Lung (tissue), 12 donors: Measurements from ENCODE around the gene PCF11. TPM values are rescaled to one million over a fixed set of nuclear protein-coding genes. Genes with fewer than 3 reads are reported as not detected.

Source experiments
- ATAC-seq: fragments of 200-7000 bp; cut with Tn5 transposase; one replicate; pipeline ENCODE4 v1.9.1; 2020; ENCODE audit warnings: moderate number of reproducible peaks; ENCODE audit not compliant: insufficient read depth, low FRiP score
- DNase-seq, 3 donors: peaks; one replicate each; pipeline ENCODE4 v3.0.0-alpha.2; 2013 to 2017
- H3K27ac ChIP-seq, 2 donors: one replicate each; pipeline ENCODE4 v1.5.1; 2013; ENCODE audit warnings: mild to moderate bottlenecking in 2 of 2, moderate library complexity in 2 of 2, control low read depth in 1 of 2, inconsistent platforms in 1 of 2, low read depth in 1 of 2, low read length in 1 of 2
- H3K27me3 ChIP-seq, 3 donors: one replicate each; pipeline ENCODE4 v1.5.1; 2013; ENCODE audit warnings: low read length in 2 of 3; ENCODE audit not compliant: control insufficient read depth in 3 of 3, insufficient read depth in 3 of 3
- H3K36me3 ChIP-seq, 4 donors: one replicate each; pipeline ENCODE4 v1.5.1; 2013; ENCODE audit warnings: low read length in 4 of 4, mild to moderate bottlenecking in 1 of 4, moderate library complexity in 1 of 4; ENCODE audit not compliant: control insufficient read depth in 4 of 4, insufficient read depth in 4 of 4
- H3K4me1 ChIP-seq, 5 donors: one replicate each; pipeline ENCODE4 v1.5.1; 2013; ENCODE audit warnings: low read length in 5 of 5, mild to moderate bottlenecking in 2 of 5, moderate library complexity in 1 of 5; ENCODE audit not compliant: control insufficient read depth in 5 of 5, insufficient read depth in 5 of 5
- H3K4me3 ChIP-seq: one replicate; pipeline ENCODE4 v1.5.1; 2013; ENCODE audit warnings: mild to moderate bottlenecking, control low read depth, moderate library complexity
- H3K9ac ChIP-seq, 2 donors: one replicate each; pipeline ENCODE4 v1.5.1; 2013; ENCODE audit warnings: low read length in 2 of 2, control low read depth in 1 of 2; ENCODE audit not compliant: insufficient read depth in 1 of 2
- H3K9me3 ChIP-seq, 4 donors: one replicate each; pipeline ENCODE4 v1.5.1; 2013; ENCODE audit warnings: low read length in 3 of 4, mild to moderate bottlenecking in 1 of 4, moderate library complexity in 1 of 4; ENCODE audit not compliant: control insufficient read depth in 4 of 4, insufficient read depth in 3 of 4
- CTCF ChIP-seq: IDR thresholded peaks from 2 replicates; pipeline ENCODE4 v1.5.1; 2012; ENCODE audit warnings: mild to moderate bottlenecking; ENCODE audit errors: control extremely low read depth, extremely low read depth
- WGBS, 2 donors: extraction: QIAGEN DNeasy Blood & Tissue Kit; methylation state at CpG; one replicate each; pipeline ENCODE4 v1.1.7; 2013; 5-methylcytosine and 5-hydroxymethylcytosine counted together
- polyA plus RNA-seq, 2 donors: library from polyadenylated mRNA; stranded (reverse); fragments of 200-250 nt; gene quantifications; one replicate each; pipeline ENCODE4 v1.2.1, GENCODE V29; 2013
- total RNA-seq, 2 donors: library from RNA; depleted of rRNA in 1 of 2; stranded (reverse); fragments of >200 nt in 1 of 2; gene quantifications; one replicate each; pipeline ENCODE4 v1.2.1, GENCODE V29; 2014 to 2021
- donor health status: control.
- donor health status: control.
- donor health status: Bipolar disorder and iron deficiency.
- donor health status: healthy.
- donor health status: DM: yes; HTN: yes; CAD: no.

The PCF11 gene
- total and polyA plus RNA-seq, 4 donors: 28.9 to 63.3 (median 45.0) TPM

DNA sequence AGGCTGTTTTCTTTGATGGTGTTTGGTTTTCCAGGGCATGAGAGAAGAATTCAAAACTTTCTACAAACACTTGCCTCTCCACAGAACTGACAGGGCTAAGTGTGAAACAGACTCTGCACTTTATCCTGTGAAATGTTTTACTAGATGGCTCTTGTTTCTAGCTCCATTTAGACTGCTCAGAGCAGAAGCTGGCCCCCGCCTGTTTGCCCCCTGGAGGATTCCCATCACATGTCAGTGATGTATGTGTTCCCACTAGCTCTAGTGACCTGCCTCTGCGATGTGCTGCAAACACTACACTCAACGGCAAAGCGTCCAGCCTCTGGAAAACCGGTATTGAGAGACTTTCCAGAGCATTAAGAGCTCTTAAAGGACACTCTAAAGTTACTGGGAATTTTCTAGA is 41.4 kb upstream of the PCF11 start:
- TF ChIP-seq CTCF: no peak
- Histone ChIP-seq H3K4me1 (peaks cover 0 to 16% (median 4%) of the 10 kb centered on the region in 5 donors), H3K36me3 (no peaks in the 10 kb centered on the region), H3K4me3 (no peak overlapping the region), H3K27me3 (no peaks in the 10 kb centered on the region), H3K9me3 (no peaks in the 10 kb centered on the region), H3K9ac (no peak overlapping the region), H3K27ac (no peak overlapping the region)
- 55 to 76% methylated on average over 5 of the region's 5 CpGs for WGBS, 2 donors
- ATAC-seq (no peak), DNase-seq (peak; percentile 18 to 41 (median 20))

- Histone ChIP-seq H3K27ac (no peak overlapping the region), H3K4me3 (no peak overlapping the region), H3K9ac (no peak overlapping the region), H3K4me1 (peaks cover 0 to 16% (median 4%) of the 10 kb centered on the region in 5 donors), H3K36me3 (no peaks in the 10 kb centered on the region), H3K9me3 (no peaks in the 10 kb centered on the region), H3K27me3 (no peaks in the 10 kb centered on the region)
- 90 to 95% methylated on average over 3 of the region's 3 CpGs for WGBS, 2 donors
- DNase-seq (no peak), ATAC-seq (no peak)
- no peak for TF ChIP-seq CTCF
Observed at GRCh38 chr11:83116015-83116641, 40.8 kb upstream of the PCF11 start.

DNA sequence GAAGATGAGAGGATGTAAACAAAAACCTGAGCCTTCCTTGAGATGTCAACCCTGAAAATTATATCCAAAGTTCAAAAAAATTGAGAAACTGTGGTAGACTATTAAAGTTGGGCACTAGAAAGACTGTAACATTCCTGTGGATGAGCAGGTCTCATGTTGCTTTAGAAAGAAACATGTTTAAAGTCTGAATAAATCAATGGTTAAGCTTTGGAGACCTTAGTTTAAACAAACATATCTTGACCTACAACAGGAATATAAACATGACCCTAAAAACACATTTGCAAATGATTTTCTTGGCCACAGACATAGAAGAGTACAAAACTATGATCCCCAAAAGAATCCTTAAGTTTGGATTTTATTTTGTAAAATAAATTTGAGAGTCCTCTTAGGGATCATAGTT is 38.1 kb upstream of the PCF11 start:
- peak in 2 of 3 donors; percentile 27 to 31 for DNase-seq
- H3K36me3 ChIP-seq: no peaks in the 10 kb centered on the region
- no peak overlapping the region for H3K4me3 ChIP-seq
- H3K27ac ChIP-seq: no peak overlapping the region
- no peaks in the 10 kb centered on the region for H3K27me3 ChIP-seq
- peaks cover 0 to 16% (median 4%) of the 10 kb centered on the region in 5 donors for H3K4me1 ChIP-seq
- no peaks in the 10 kb centered on the region for H3K9me3 ChIP-seq
- ATAC-seq: no peak
- H3K9ac ChIP-seq: no peak overlapping the region
- no peak for TF ChIP-seq CTCF

DNA sequence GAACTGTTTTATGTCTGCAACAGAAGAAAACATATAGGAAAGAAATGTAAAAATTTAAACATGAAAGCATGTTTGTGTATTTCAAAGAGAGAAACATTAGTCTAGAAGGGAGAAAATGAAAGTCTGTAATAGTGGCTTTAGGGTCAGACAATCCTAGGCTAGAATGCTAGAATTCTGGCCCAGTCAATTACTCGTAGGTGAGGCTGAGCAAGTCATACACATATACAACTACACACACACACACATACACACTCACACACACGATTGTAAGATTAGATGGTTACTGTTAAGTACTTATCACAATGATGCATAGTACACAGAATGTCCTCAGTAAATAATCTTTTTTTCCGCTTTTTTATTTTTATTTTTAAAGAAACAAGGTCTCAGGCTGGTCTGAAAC is 37.7 kb upstream of the PCF11 start:
- no peak overlapping the region for H3K4me3 ChIP-seq
- H3K36me3 ChIP-seq: no peaks in the 10 kb centered on the region
- no peaks in the 10 kb centered on the region for H3K9me3 ChIP-seq
- H3K27me3 ChIP-seq: no peaks in the 10 kb centered on the region
- TF ChIP-seq CTCF: no peak
- H3K9ac ChIP-seq: no peak overlapping the region
- no peak overlapping the region for H3K27ac ChIP-seq
- no peak for ATAC-seq
- WGBS, 2 donors: 77 to 86% methylated on average over 3 of the region's 3 CpGs
- peak in 1 of 3 donors; percentile 14 for DNase-seq
- peaks cover 0 to 16% (median 4%) of the 10 kb centered on the region in 5 donors for H3K4me1 ChIP-seq
